PFSK-1 (cell line): ENCODE results near the gene RERE.

Experiments
- FOXP2 ChIP-seq: optimal IDR thresholded peaks from 2 replicates; pipeline ENCODE3; 2011; ENCODE audit warnings: borderline replicate concordance, control low read depth, inconsistent platforms; ENCODE audit not compliant: insufficient read depth; ENCODE audit errors: extremely low read length, extremely low read depth
- POLR2AphosphoS5 ChIP-seq: IDR thresholded peaks from 2 replicates; pipeline ENCODE4 v1.6.1; 2012; ENCODE audit warnings: low read depth, mild to moderate bottlenecking, control low read depth, low read length, moderate library complexity
- SIN3A ChIP-seq: IDR thresholded peaks from 2 replicates; pipeline ENCODE4 v1.6.1; 2012; ENCODE audit warnings: mild to moderate bottlenecking, low read length, moderate library complexity, borderline replicate concordance; ENCODE audit not compliant: insufficient read depth
- TAF1 ChIP-seq: IDR thresholded peaks from 2 replicates; pipeline ENCODE4 v1.6.1; 2012; ENCODE audit warnings: low read length, control low read depth, borderline replicate concordance; ENCODE audit not compliant: insufficient read depth
- TF ChIP-seq, protein P1 (sequence below), 2 experiments: IDR thresholded peaks; 2 replicates each; pipeline versions ENCODE4 v1.6.1 to v1.8.0; 2011 to 2012; ENCODE audit warnings: low read depth in 2 of 2, low read length in 2 of 2, control low read depth in 1 of 2, inconsistent platforms in 1 of 2, mild to moderate bottlenecking in 1 of 2, moderate library complexity in 1 of 2; ENCODE audit not compliant: insufficient read depth in 1 of 2

- no peak for TF ChIP-seq FOXP2
- TF ChIP-seq POLR2AphosphoS5: no peak
- no peak for TF ChIP-seq TAF1
- TF ChIP-seq, protein P1, sequence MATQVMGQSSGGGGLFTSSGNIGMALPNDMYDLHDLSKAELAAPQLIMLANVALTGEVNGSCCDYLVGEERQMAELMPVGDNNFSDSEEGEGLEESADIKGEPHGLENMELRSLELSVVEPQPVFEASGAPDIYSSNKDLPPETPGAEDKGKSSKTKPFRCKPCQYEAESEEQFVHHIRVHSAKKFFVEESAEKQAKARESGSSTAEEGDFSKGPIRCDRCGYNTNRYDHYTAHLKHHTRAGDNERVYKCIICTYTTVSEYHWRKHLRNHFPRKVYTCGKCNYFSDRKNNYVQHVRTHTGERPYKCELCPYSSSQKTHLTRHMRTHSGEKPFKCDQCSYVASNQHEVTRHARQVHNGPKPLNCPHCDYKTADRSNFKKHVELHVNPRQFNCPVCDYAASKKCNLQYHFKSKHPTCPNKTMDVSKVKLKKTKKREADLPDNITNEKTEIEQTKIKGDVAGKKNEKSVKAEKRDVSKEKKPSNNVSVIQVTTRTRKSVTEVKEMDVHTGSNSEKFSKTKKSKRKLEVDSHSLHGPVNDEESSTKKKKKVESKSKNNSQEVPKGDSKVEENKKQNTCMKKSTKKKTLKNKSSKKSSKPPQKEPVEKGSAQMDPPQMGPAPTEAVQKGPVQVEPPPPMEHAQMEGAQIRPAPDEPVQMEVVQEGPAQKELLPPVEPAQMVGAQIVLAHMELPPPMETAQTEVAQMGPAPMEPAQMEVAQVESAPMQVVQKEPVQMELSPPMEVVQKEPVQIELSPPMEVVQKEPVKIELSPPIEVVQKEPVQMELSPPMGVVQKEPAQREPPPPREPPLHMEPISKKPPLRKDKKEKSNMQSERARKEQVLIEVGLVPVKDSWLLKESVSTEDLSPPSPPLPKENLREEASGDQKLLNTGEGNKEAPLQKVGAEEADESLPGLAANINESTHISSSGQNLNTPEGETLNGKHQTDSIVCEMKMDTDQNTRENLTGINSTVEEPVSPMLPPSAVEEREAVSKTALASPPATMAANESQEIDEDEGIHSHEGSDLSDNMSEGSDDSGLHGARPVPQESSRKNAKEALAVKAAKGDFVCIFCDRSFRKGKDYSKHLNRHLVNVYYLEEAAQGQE (IDR thresholded peaks at IDR 0.05; ENCODE audit: insufficient read depth in 1 of 2, low read depth in 2 of 2, low read length in 2 of 2): no peak
- no peak for TF ChIP-seq SIN3A
These were observed 454.2 kb downstream of the RERE start for GRCh38 chr1:8363186-8363766.
